RKO (cell line): ENCODE data around the gene RDH16.
"Not testable (repeated sequence)": the region's sequence is repeated elsewhere in the genome, so short reads cannot be mapped to it uniquely, and the experiment has no call there.

Experiments used
- DNase-seq: peaks from one replicate; pipeline ENCODE4 v3.0.0-alpha.2; 2016; ENCODE audit warnings: low spot score

RDH16 gene

GRCh38 chr12:56921346-56921745 is 36.1 kb downstream of the RDH16 start:
- no peak for DNase-seq

GRCh38 chr12:56918139-56918538 is 39.3 kb downstream of the RDH16 start:
- not testable (repeated sequence) for DNase-seq

GRCh38 chr12:56916996-56917333 is 40.4 kb downstream of the RDH16 start:
- DNase-seq, result no peak

- no peak for DNase-seq
These were observed 41.0 kb downstream of the RDH16 start for GRCh38 chr12:56916296-56916995.

- no peak for DNase-seq
These were observed 42.7 kb downstream of the RDH16 start for GRCh38 chr12:56914724-56915123.

- no peak for DNase-seq
These were observed 43.2 kb downstream of the RDH16 start for GRCh38 chr12:56914256-56914655.

GRCh38 chr12:56909403-56909802 is 48.0 kb downstream of the RDH16 start:
- DNase-seq, result not testable (repeated sequence)

GRCh38 chr12:56908136-56908535 is 49.3 kb downstream of the RDH16 start:
- DNase-seq, result no peak

- no peak for DNase-seq
These were observed 51.6 kb downstream of the RDH16 start for GRCh38 chr12:56905852-56906251.

- no peak for DNase-seq
These were observed 54.0 kb downstream of the RDH16 start for GRCh38 chr12:56903374-56903773.
